Loucy (cell line): ENCODE measurements around the gene CYSLTR2.

Experiments used
- CTCF ChIP-seq: fragments of 200-600 bp; sonication (generic); conservative IDR thresholded peaks from 2 replicates; pipeline ENCODE4 v1.5.1; 2014; ENCODE audit warnings: mild to moderate bottlenecking, antibody characterized with exemption, low read length
- EZH2phosphoT487 ChIP-seq: fragments of 200-600 bp; IDR thresholded peaks from 2 replicates; pipeline ENCODE4 v1.6.1; 2018; ENCODE audit warnings: antibody characterized with exemption, mild to moderate bottlenecking, moderate library complexity, borderline replicate concordance

GRCh38 chr13:48729856-48730255 is 76.1 kb downstream of the CYSLTR2 start:
- no peak for TF ChIP-seq CTCF
- TF ChIP-seq EZH2phosphoT487 = no peak
